Measurements from ENCODE around the gene SYCP2L.
"Not testable (repeated sequence)": the region's sequence is repeated elsewhere in the genome, so short reads cannot be mapped to it uniquely, and the experiment has no call there.

Gene SYCP2L

GRCh38 chr6:10954590-10955010 is 67.7 kb downstream of the SYCP2L start:
- in situ Hi-C loops (cut with MboI; ENCODE audit: low sequenced_read_pairs) = no loop called here

- in situ Hi-C loops (cut with MboI; ENCODE audit: low sequenced_read_pairs) = no loop called here
Measured at GRCh38 chr6:10956776-10957175, 69.9 kb downstream of the SYCP2L start.

- in situ Hi-C loops (cut with MboI; ENCODE audit: low sequenced_read_pairs) = no loop called here
Measured at GRCh38 chr6:10957414-10957886, 70.6 kb downstream of the SYCP2L start.

- in situ Hi-C loops (cut with MboI; ENCODE audit: low sequenced_read_pairs) = no loop called here
Measured at GRCh38 chr6:10960171-10960570, 73.3 kb downstream of the SYCP2L start.

GRCh38 chr6:10961837-10962236 is 75.0 kb downstream of the SYCP2L start:
- in situ Hi-C loops (cut with MboI; ENCODE audit: low sequenced_read_pairs) = no loop called here

GRCh38 chr6:10962673-10963072 is 75.8 kb downstream of the SYCP2L start:
- in situ Hi-C loops (cut with MboI; ENCODE audit: low sequenced_read_pairs) = no loop called here

GRCh38 chr6:10963113-10963512 is 76.3 kb downstream of the SYCP2L start:
- in situ Hi-C loops (cut with MboI; ENCODE audit: low sequenced_read_pairs) = no loop called here

GRCh38 chr6:10964684-10965083 is 77.8 kb downstream of the SYCP2L start:
- in situ Hi-C loops (cut with MboI; ENCODE audit: low sequenced_read_pairs) = no loop called here

- in situ Hi-C loops (cut with MboI; ENCODE audit: low sequenced_read_pairs) = no loop called here
Measured at GRCh38 chr6:10968776-10969175, 81.9 kb downstream of the SYCP2L start.

- in situ Hi-C loops (cut with MboI; ENCODE audit: low sequenced_read_pairs) = no loop called here
Measured at GRCh38 chr6:10970731-10971130, 83.9 kb downstream of the SYCP2L start.

GRCh38 chr6:10972196-10972595 is 85.3 kb downstream of the SYCP2L start:
- in situ Hi-C loops (cut with MboI; ENCODE audit: low sequenced_read_pairs) = no loop called here

- in situ Hi-C loops (cut with MboI; ENCODE audit: low sequenced_read_pairs) = no loop called here
Measured at GRCh38 chr6:10976571-10976970, 89.7 kb downstream of the SYCP2L start.

GRCh38 chr6:10977231-10977968 is 90.5 kb downstream of the SYCP2L start:
- in situ Hi-C loops (cut with MboI; ENCODE audit: low sequenced_read_pairs) = no loop called here

- in situ Hi-C loops (cut with MboI; ENCODE audit: low sequenced_read_pairs) = no loop called here
Measured at GRCh38 chr6:10979603-10980002, 92.8 kb downstream of the SYCP2L start.

GRCh38 chr6:10981409-10981808 is 94.6 kb downstream of the SYCP2L start:
- in situ Hi-C loops (cut with MboI; ENCODE audit: low sequenced_read_pairs) = no loop called here

GRCh38 chr6:10984959-10985358 is 98.1 kb downstream of the SYCP2L start:
- in situ Hi-C loops (cut with MboI; ENCODE audit: low sequenced_read_pairs) = not testable (repeated sequence)

- in situ Hi-C loops (cut with MboI; ENCODE audit: low sequenced_read_pairs) = no loop called here
Measured at GRCh38 chr6:10989587-10989986, 102.7 kb downstream of the SYCP2L start.

GRCh38 chr6:10991115-10991514 is 104.3 kb downstream of the SYCP2L start:
- in situ Hi-C loops (cut with MboI; ENCODE audit: low sequenced_read_pairs) = no loop called here

- in situ Hi-C loops (cut with MboI; ENCODE audit: low sequenced_read_pairs) = no loop called here
Measured at GRCh38 chr6:10993896-10994295, 107.0 kb downstream of the SYCP2L start.

- in situ Hi-C loops (cut with MboI; ENCODE audit: low sequenced_read_pairs) = no loop called here
Measured at GRCh38 chr6:10995114-10995707, 108.4 kb downstream of the SYCP2L start.

GRCh38 chr6:10999994-11000393 is 113.1 kb downstream of the SYCP2L start:
- in situ Hi-C loops (cut with MboI; ENCODE audit: low sequenced_read_pairs) = no loop called here

- in situ Hi-C loops (cut with MboI; ENCODE audit: low sequenced_read_pairs) = no loop called here
Measured at GRCh38 chr6:11002176-11002575, 115.3 kb downstream of the SYCP2L start.

Measured in HL-60/S4 (cell line).